H1 (cell line): ENCODE data around the gene PLIN1. TPM values are rescaled to one million over a fixed set of nuclear protein-coding genes. Genes with fewer than 3 reads are reported as not detected.
A peak's percentile ranks its signal among the peaks of the same experiment; 100 is the strongest.

Experiments used
- CTCF ChIA-PET: fragments of 300-600 bp; sonication (Branson Sonifier 250); formaldehyde crosslinking; loops from one replicate; lab custom pipeline; 2021; ENCODE audit not compliant: partially characterized antibody; lab: Charles Lee
- POLR2A ChIA-PET: fragments of 300-600 bp; sonication (Branson Sonifier 250); formaldehyde crosslinking; loops from one replicate; lab custom pipeline; 2021; ENCODE audit warnings: inconsistent platforms; ENCODE audit not compliant: partially characterized antibody; lab: Charles Lee
- DNase-seq, 2 experiments: peaks; one replicate each; pipeline versions ENCODE4 v3.0.0 to v3.0.0-alpha.2; 2010 to 2022; ENCODE audit warnings: low spot score in 2 of 2, low read depth in 1 of 2, mixed read lengths in 1 of 2
- FAIRE-seq: peaks from 2 replicates; lab custom pipeline; 2011; peaks lifted over from hg19 to GRCh38; lab: Jason Lieb, UNC
- H2AFZ ChIP-seq: 2 replicates; pipeline ENCODE4 v1.8.1; 2012; ENCODE audit warnings: low read length, inconsistent platforms
- H2AK5ac ChIP-seq: 2 replicates; pipeline ENCODE4 v1.6.1; 2013; ENCODE audit warnings: low read depth, low read length
- H2BK120ac ChIP-seq: replicated peaks from 2 replicates; pipeline ENCODE3; 2013; ENCODE audit warnings: low read depth, low read length, inconsistent platforms
- H2BK12ac ChIP-seq: 2 replicates; pipeline ENCODE4 v1.6.1; 2013; ENCODE audit warnings: low read depth, low read length
- H2BK15ac ChIP-seq: 2 replicates; pipeline ENCODE4 v1.6.1; 2013; ENCODE audit warnings: low read length
- H2BK20ac ChIP-seq: 2 replicates; pipeline ENCODE4 v1.6.1; 2013; ENCODE audit warnings: low read length
- H2BK5ac ChIP-seq: 2 replicates; pipeline ENCODE4 v1.6.1; 2013; ENCODE audit warnings: low read depth, low read length
- H3K14ac ChIP-seq: 2 replicates; pipeline ENCODE4 v1.6.1; 2013; ENCODE audit warnings: inconsistent platforms; ENCODE audit not compliant: insufficient read length
- H3K18ac ChIP-seq: 2 replicates; pipeline ENCODE4 v1.6.1; 2013; ENCODE audit warnings: low read length; ENCODE audit errors: extremely low read depth
- H3K23ac ChIP-seq: 2 replicates; pipeline ENCODE4 v1.6.1; 2013; ENCODE audit warnings: inconsistent platforms; ENCODE audit not compliant: insufficient read length
- H3K23me2 ChIP-seq: 2 replicates; pipeline ENCODE4 v1.6.1; 2013; ENCODE audit warnings: low read depth, low read length
- H3K27ac ChIP-seq: 2 replicates; pipeline ENCODE4 v1.6.1; 2011; ENCODE audit warnings: low read depth, low read length, inconsistent platforms
- H3K27me3 ChIP-seq, 4 experiments: replicated peaks in 1 of 4; 1 replicate in 1 of 4; 2 replicates in 3 of 4; pipeline versions ENCODE4 v1.6.1 to v1.8.1; 2011 to 2013; ENCODE audit warnings: low read length in 3 of 4, mild to moderate bottlenecking in 3 of 4, inconsistent platforms in 2 of 4, mixed read lengths in 2 of 4, moderate library complexity in 1 of 4; ENCODE audit not compliant: control insufficient read depth in 3 of 4, insufficient read depth in 3 of 4; ENCODE audit errors: extremely low read depth in 1 of 4
- H3K36me3 ChIP-seq, 4 experiments: 2 replicates each; pipeline versions ENCODE4 v1.6.1 to v1.8.1; 2011 to 2013; ENCODE audit warnings: mild to moderate bottlenecking in 4 of 4, low read length in 3 of 4, moderate library complexity in 2 of 4, control low read depth in 1 of 4, inconsistent platforms in 1 of 4; ENCODE audit not compliant: insufficient read depth in 4 of 4, control insufficient read depth in 2 of 4
- H3K4ac ChIP-seq: replicated peaks from 2 replicates; pipeline ENCODE3; 2013; ENCODE audit warnings: low read length, low read depth, mixed read lengths, inconsistent platforms; ENCODE audit not compliant: insufficient read length
- H3K4me1 ChIP-seq, 4 experiments: replicated peaks in 1 of 4; 1 replicate in 1 of 4; 2 replicates in 3 of 4; pipeline versions ENCODE4 v1.6.1 to v1.8.1; 2011 to 2013; ENCODE audit warnings: low read length in 3 of 4, inconsistent platforms in 2 of 4, mixed read lengths in 1 of 4; ENCODE audit not compliant: insufficient read depth in 4 of 4, control insufficient read depth in 3 of 4
- H3K4me2 ChIP-seq, 2 experiments: 2 replicates each; pipeline versions ENCODE4 v1.6.1 to v1.8.1; 2011 to 2013; ENCODE audit warnings: low read depth in 2 of 2, low read length in 2 of 2, control low read depth in 1 of 2, inconsistent platforms in 1 of 2, mild to moderate bottlenecking in 1 of 2; ENCODE audit not compliant: insufficient read depth in 1 of 2
- H3K4me3 ChIP-seq, 4 experiments: fragments of 200-600, 300-600 bp in 1 of 4; sonication (generic), shearing (Covaris generic), sonication (Bioruptor Twin) in 1 of 4; 2 replicates each; pipeline versions ENCODE4 v1.5.1 to v1.8.1; 2011 to 2016; ENCODE audit warnings: low read length in 4 of 4, low read depth in 3 of 4, control low read depth in 2 of 4, inconsistent platforms in 2 of 4, mild to moderate bottlenecking in 2 of 4, mixed read lengths in 1 of 4, moderate library complexity in 1 of 4; ENCODE audit not compliant: insufficient read depth in 2 of 4; ENCODE audit errors: extremely low read depth in 1 of 4
- H3K56ac ChIP-seq: replicated peaks from 2 replicates; pipeline ENCODE3; 2013; ENCODE audit warnings: low read depth, mild to moderate bottlenecking, mixed read lengths, low read length, inconsistent platforms; ENCODE audit not compliant: insufficient read length
- H3K79me1 ChIP-seq: 2 replicates; pipeline ENCODE4 v1.6.1; 2013; ENCODE audit warnings: low read depth, low read length, control low read depth
- H3K79me2 ChIP-seq, 2 experiments: 2 replicates each; pipeline versions ENCODE4 v1.6.1 to v1.8.1; 2012 to 2013; ENCODE audit warnings: low read length in 2 of 2, mild to moderate bottlenecking in 2 of 2, inconsistent platforms in 1 of 2; ENCODE audit not compliant: insufficient read depth in 2 of 2, control insufficient read depth in 1 of 2
- H3K9ac ChIP-seq, 4 experiments: replicated peaks in 1 of 4; 1 replicate in 1 of 4; 2 replicates in 3 of 4; pipeline versions ENCODE4 v1.6.1 to v1.8.1; 2011 to 2013; ENCODE audit warnings: low read depth in 3 of 4, low read length in 3 of 4, control low read depth in 2 of 4, mild to moderate bottlenecking in 2 of 4, moderate library complexity in 2 of 4, inconsistent platforms in 1 of 4; ENCODE audit errors: extremely low read depth in 1 of 4
- H3K9me3 ChIP-seq, 2 experiments: 2 replicates each; pipeline versions ENCODE4 v1.6.1 to v1.8.1; 2012 to 2013; ENCODE audit warnings: mild to moderate bottlenecking in 2 of 2, moderate library complexity in 2 of 2, control low read depth in 1 of 2, inconsistent platforms in 1 of 2, low read depth in 1 of 2, low read length in 1 of 2, mixed read lengths in 1 of 2; ENCODE audit not compliant: insufficient read depth in 2 of 2
- H4K20me1 ChIP-seq, 2 experiments: replicated peaks in 1 of 2; 2 replicates each; pipeline versions ENCODE3 to v1.8.1; 2011 to 2013; ENCODE audit warnings: inconsistent platforms in 2 of 2, low read length in 2 of 2, mild to moderate bottlenecking in 1 of 2; ENCODE audit not compliant: insufficient read depth in 2 of 2, control insufficient read depth in 1 of 2
- H4K5ac ChIP-seq: 2 replicates; pipeline ENCODE4 v1.6.1; 2013; ENCODE audit warnings: low read length, low read depth, mixed read lengths, inconsistent platforms; ENCODE audit not compliant: insufficient read length
- H4K8ac ChIP-seq: 2 replicates; pipeline ENCODE4 v1.8.0; 2013; ENCODE audit warnings: mild to moderate bottlenecking, moderate library complexity, low read length, inconsistent platforms; ENCODE audit not compliant: insufficient read depth; ENCODE audit errors: extremely low read depth
- H4K91ac ChIP-seq: replicated peaks from 2 replicates; pipeline ENCODE3; 2013; ENCODE audit warnings: low read length, mixed read lengths, inconsistent platforms; ENCODE audit not compliant: insufficient read length
- ATF2 ChIP-seq: IDR thresholded peaks from 2 replicates; pipeline ENCODE4 v1.6.1; 2012; ENCODE audit warnings: low read length, inconsistent platforms
- E2F6 ChIP-seq: IDR thresholded peaks from 2 replicates; pipeline ENCODE4 v1.6.1; 2012; ENCODE audit warnings: inconsistent platforms
- GABPA ChIP-seq: IDR thresholded peaks from 2 replicates; pipeline ENCODE4 v1.6.1; 2011; ENCODE audit warnings: mild to moderate bottlenecking, low read length, moderate library complexity, borderline replicate concordance; ENCODE audit not compliant: insufficient read depth
- HDAC2 ChIP-seq, 2 experiments: fragments of 300-600 bp in 1 of 2; sonication (generic) in 1 of 2; IDR thresholded peaks; 2 replicates each; pipeline ENCODE4 v1.6.1; 2011 to 2012; ENCODE audit warnings: low read depth in 2 of 2, low read length in 2 of 2, mild to moderate bottlenecking in 2 of 2, moderate library complexity in 2 of 2, borderline replicate concordance in 1 of 2, inconsistent platforms in 1 of 2
- HDAC6 ChIP-seq: IDR thresholded peaks from one replicate; pipeline ENCODE4 v1.7.1; 2012; ENCODE audit warnings: low read depth, mild to moderate bottlenecking, inconsistent platforms, low read length, moderate library complexity
- POLR2A ChIP-seq, 2 experiments: IDR thresholded peaks; 1 replicate in 1 of 2; 2 replicates in 1 of 2; pipeline ENCODE4 v1.6.1; 2011; ENCODE audit warnings: low read depth in 2 of 2, low read length in 2 of 2, mild to moderate bottlenecking in 2 of 2; ENCODE audit errors: control extremely low read depth in 1 of 2
- RAD21 ChIP-seq, 2 experiments: IDR thresholded peaks in 1 of 2; conservative IDR thresholded peaks in 1 of 2; 2 replicates each; pipeline ENCODE4 v1.6.1; 2011; ENCODE audit warnings: low read depth in 2 of 2, low read length in 2 of 2, improper control_type of control experiment in 1 of 2, inconsistent platforms in 1 of 2, mild to moderate bottlenecking in 1 of 2, moderate library complexity in 1 of 2
- RBBP5 ChIP-seq: IDR thresholded peaks from 2 replicates; pipeline ENCODE4 v1.7.1; 2012; ENCODE audit warnings: low read depth, mild to moderate bottlenecking, inconsistent platforms, low read length, moderate library complexity, borderline replicate concordance
- SIRT6 ChIP-seq: IDR thresholded peaks from one replicate; pipeline ENCODE4 v1.7.1; 2012; ENCODE audit warnings: low read length, inconsistent platforms
- SP4 ChIP-seq: IDR thresholded peaks from 2 replicates; pipeline ENCODE4 v1.6.1; 2012; ENCODE audit warnings: low read length, inconsistent platforms
- SRF ChIP-seq: IDR thresholded peaks from 2 replicates; pipeline ENCODE4 v1.6.1; 2011; ENCODE audit warnings: mild to moderate bottlenecking, low read depth, low read length, moderate library complexity
- WGBS, 2 experiments: shearing (Covaris generic) in 1 of 2; methylation state at CpG; one replicate each; pipeline versions ENCODE4 v1.1.6 to v1.1.7; 2013 to 2015; ENCODE audit warnings: low lambda C conversion rate in 2 of 2, mixed read lengths in 2 of 2, inconsistent platforms in 1 of 2, low coverage in 1 of 2, missing lambda C conversion rate in 1 of 2; ENCODE audit not compliant: insufficient replicate concordance in 2 of 2, insufficient coverage in 1 of 2, insufficient read length in 1 of 2; ENCODE audit errors: extremely low coverage in 1 of 2, missing lambda C conversion rate in 1 of 2; 5-methylcytosine and 5-hydroxymethylcytosine counted together
- polyA plus RNA-seq, 7 experiments: library from polyadenylated mRNA; depleted of rRNA in 3 of 7; stranded (reverse) in 5 of 7; unstranded in 2 of 7; fragments of >200 nt in 5 of 7; fragments of 200-250 nt in 2 of 7; gene quantifications; 1 replicate in 5 of 7; 2 replicates in 1 of 7; 4 replicates in 1 of 7; pipeline versions ENCODE4 v1.2.1 to v1.2.3, GENCODE V29; 2011 to 2013; ENCODE audit warnings: missing spikeins in 2 of 7, mixed read lengths in 2 of 7
- total RNA-seq: library from RNA; stranded (reverse); fragmentation: NEBNext Ultra II Directional; extraction: Animal tissue kit (Norgen Biotek cat#: 25700); gene quantifications from 2 replicates; pipeline ENCODE4 v1.2.1, GENCODE V29; 2021

PLIN1 gene
- total and polyA plus RNA-seq, 2 of the 8 experiments (the other 6 are each of a cell fraction or from before 2014, with no cell fraction given) = 0.33 TPM; not detected in 1

GRCh38 chr15:89628301-89628700 lies 50.9 kb downstream of the PLIN1 start:
- H3K9ac ChIP-seq = no peak overlapping the region
- H3K18ac ChIP-seq = no peak overlapping the region
- H3K9me3 ChIP-seq = peaks cover 3 to 23% of the 10 kb centered on the region in 2 experiments; a peak in 3 of 4 replicates
- DNase-seq = no peak
- H4K8ac ChIP-seq = peak overlapping the region; percentile 41; the same call in 1 of the 2 replicates
- H3K4ac ChIP-seq = no peak overlapping the region
- H3K79me2 ChIP-seq = no peaks in the 10 kb centered on the region
- peak overlapping the region; percentile 42; the same call in 1 of the 2 replicates for H3K27ac ChIP-seq
- H2BK120ac ChIP-seq = no peak overlapping the region
- H2BK15ac ChIP-seq = no peak overlapping the region
- WGBS, 2 experiments = 98% methylated on average over 13 of the region's 21 CpGs; no CpG with 5 or more reads in 1 of the 2 experiments
- no peak overlapping the region for H2BK12ac ChIP-seq
- peaks cover 6 to 31% of the 10 kb centered on the region in 2 experiments for H4K20me1 ChIP-seq
- no peak for FAIRE-seq
- no peaks in the 10 kb centered on the region for H3K4me1 ChIP-seq
- H3K36me3 ChIP-seq = peaks cover 56 to 100% (median 90%) of the 10 kb centered on the region in 4 experiments
- H3K4me3 ChIP-seq = no peak overlapping the region
- no peak overlapping the region for H3K23ac ChIP-seq
- H2AFZ ChIP-seq = no peak overlapping the region
- CTCF ChIA-PET = interaction anchor here (0.7 kb wide), 1 partner anchor 18 kb away, joined by 3 read pairs; no protein-coding TSS in a partner anchor
- POLR2A ChIA-PET = interaction anchor here (1.0 kb wide), 1 partner anchor 13 kb away, joined by 4 read pairs; no protein-coding TSS in a partner anchor
- H3K23me2 ChIP-seq = no peaks in the 10 kb centered on the region
- no peak overlapping the region for H3K56ac ChIP-seq
- H3K79me1 ChIP-seq = peaks cover 3% of the 10 kb centered on the region; the same call in 1 of the 2 replicates
- H3K14ac ChIP-seq = no peak overlapping the region
- H2BK20ac ChIP-seq = no peak overlapping the region
- H4K5ac ChIP-seq = no peak overlapping the region
- H3K27me3 ChIP-seq = no peaks in the 10 kb centered on the region; a peak in 1 of 7 replicates
- no peak overlapping the region for H2AK5ac ChIP-seq
- no peak overlapping the region for H3K4me2 ChIP-seq
- no peak overlapping the region for H4K91ac ChIP-seq
- no peak overlapping the region for H2BK5ac ChIP-seq
- no peak for TF ChIP-seq SRF
- TF ChIP-seq RAD21 (IDR thresholded peaks at IDR 0.05 in 1 of 2, conservative IDR thresholded peaks at IDR 0.05 in 1 of 2; ENCODE audit: low read depth in 2 of 2, low read length in 2 of 2) = no peak
- no peak for TF ChIP-seq SP4
- TF ChIP-seq GABPA = no peak
- no peak for TF ChIP-seq E2F6
- TF ChIP-seq POLR2A (IDR thresholded peaks at IDR 0.05; ENCODE audit: control extremely low read depth in 1 of 2, low read depth in 2 of 2, low read length in 2 of 2) = no peak; a peak in 1 of 3 replicates
- no peak for TF ChIP-seq ATF2
- no peak for TF ChIP-seq SIRT6
- no peak for TF ChIP-seq HDAC6
- TF ChIP-seq HDAC2 (IDR thresholded peaks at IDR 0.05; ENCODE audit: borderline replicate concordance in 1 of 2, low read depth in 2 of 2, low read length in 2 of 2) = no peak
- no peak for TF ChIP-seq RBBP5
